BJ (cell line): ENCODE measurements around the gene CCDC33. TPM values are rescaled to one million over a fixed set of nuclear protein-coding genes. Genes with fewer than 3 reads are reported as not detected.

Experiments used
- CTCF ChIA-PET: fragments of 350-600 bp; formaldehyde crosslinking; extraction: SDS; loops from one replicate; lab custom pipeline; 2021; ENCODE audit warnings: antibody characterized with exemption, inconsistent platforms; lab: Yijun Ruan, JAX
- POLR2A ChIA-PET: fragments of 300-600 bp; sonication (Branson Sonifier 250); formaldehyde crosslinking; extraction: SDS; loops from one replicate; lab custom pipeline; 2021; ENCODE audit warnings: antibody characterized with exemption; lab: Charles Lee
- DNase-seq: peaks from one replicate; pipeline ENCODE4 v3.0.0-alpha.2; 2011; ENCODE audit warnings: low read depth
- H3K27me3 ChIP-seq: 2 replicates; pipeline ENCODE4 v1.6.0; 2011; ENCODE audit warnings: low read length; ENCODE audit not compliant: control insufficient read depth, insufficient read depth
- H3K36me3 ChIP-seq: 2 replicates; pipeline ENCODE4 v1.5.1; 2011; ENCODE audit warnings: low read length; ENCODE audit not compliant: control insufficient read depth, insufficient read depth
- H3K4me3 ChIP-seq: 2 replicates; pipeline ENCODE4 v1.5.1; 2011; ENCODE audit warnings: low read depth, mild to moderate bottlenecking, control low read depth, low read length
- CTCF ChIP-seq: IDR thresholded peaks from 2 replicates; pipeline ENCODE4 v1.5.1; 2011; ENCODE audit warnings: low read depth, mild to moderate bottlenecking, control low read depth, inconsistent platforms, low read length, moderate library complexity; ENCODE audit not compliant: insufficient read depth
- polyA plus RNA-seq: library from polyadenylated mRNA; depleted of rRNA; stranded (reverse); fragments of >200 nt; gene quantifications from 2 replicates; pipeline ENCODE4 v1.2.3, GENCODE V29; 2011

CCDC33 gene
- polyA plus RNA-seq, 1 experiment, result 0.26 TPM

- CTCF ChIA-PET, result interaction anchor here (1.4 to 26.7 kb wide), 8 partner anchors 8 to 392 kb away, joined by 3 to 622 read pairs (median 19); partner anchors contain the start of genes CLK3, CYP11A1 and SEMA7A
- Histone ChIP-seq H3K4me3 (no peak overlapping the region), H3K27me3 (peaks cover 4% of the 10 kb centered on the region), H3K36me3 (no peaks in the 10 kb centered on the region)
- POLR2A ChIA-PET, result no interaction called here
- TF ChIP-seq CTCF, result no peak
- DNase-seq, result no peak
Observed at GRCh38 chr15:74376825-74377581, 140.9 kb downstream of the CCDC33 start.

GRCh38 chr15:74377831-74378766, 142.0 kb downstream of the CCDC33 start:
- no peaks in the 10 kb centered on the region for H3K36me3 ChIP-seq
- CTCF ChIA-PET, result interaction anchor here (1.1 to 26.7 kb wide), 5 partner anchors 9 to 257 kb away, joined by 4 to 622 read pairs (median 6); partner anchors contain the start of genes ARID3B and SEMA7A
- no peak for TF ChIP-seq CTCF
- POLR2A ChIA-PET, result no interaction called here
- no peak for DNase-seq
- H3K4me3 ChIP-seq, result no peak overlapping the region
- H3K27me3 ChIP-seq, result peaks cover 2% of the 10 kb centered on the region; the same call in 1 of the 2 replicates

- Histone ChIP-seq H3K4me3 (no peak overlapping the region), H3K36me3 (no peaks in the 10 kb centered on the region), H3K27me3 (no peaks in the 10 kb centered on the region)
- ChIA-PET POLR2A (interaction anchor here (0.6 kb wide), 1 partner anchor 238 kb away, joined by 4 read pairs; no protein-coding TSS in a partner anchor), CTCF (interaction anchor here (0.9 to 26.7 kb wide), 9 partner anchors 9 to 256 kb away, joined by 3 to 622 read pairs (median 4); partner anchors contain the start of genes ARID3B and SEMA7A)
- no peak for TF ChIP-seq CTCF
- no peak for DNase-seq
Observed at GRCh38 chr15:74378848-74379247, 142.7 kb downstream of the CCDC33 start.

GRCh38 chr15:74380361-74381189, 144.4 kb downstream of the CCDC33 start:
- Histone ChIP-seq H3K4me3 (no peak overlapping the region), H3K36me3 (no peaks in the 10 kb centered on the region), H3K27me3 (no peaks in the 10 kb centered on the region)
- DNase-seq, result no peak
- no peak for TF ChIP-seq CTCF
- ChIA-PET POLR2A (no interaction called here), CTCF (interaction anchor here (1.0 to 26.7 kb wide), 4 partner anchors 15 to 108 kb away, joined by 3 to 622 read pairs (median 13); partner anchors contain the start of gene SEMA7A)
